ENCODE data around the gene FAM171A1.

Gene FAM171A1

DNA sequence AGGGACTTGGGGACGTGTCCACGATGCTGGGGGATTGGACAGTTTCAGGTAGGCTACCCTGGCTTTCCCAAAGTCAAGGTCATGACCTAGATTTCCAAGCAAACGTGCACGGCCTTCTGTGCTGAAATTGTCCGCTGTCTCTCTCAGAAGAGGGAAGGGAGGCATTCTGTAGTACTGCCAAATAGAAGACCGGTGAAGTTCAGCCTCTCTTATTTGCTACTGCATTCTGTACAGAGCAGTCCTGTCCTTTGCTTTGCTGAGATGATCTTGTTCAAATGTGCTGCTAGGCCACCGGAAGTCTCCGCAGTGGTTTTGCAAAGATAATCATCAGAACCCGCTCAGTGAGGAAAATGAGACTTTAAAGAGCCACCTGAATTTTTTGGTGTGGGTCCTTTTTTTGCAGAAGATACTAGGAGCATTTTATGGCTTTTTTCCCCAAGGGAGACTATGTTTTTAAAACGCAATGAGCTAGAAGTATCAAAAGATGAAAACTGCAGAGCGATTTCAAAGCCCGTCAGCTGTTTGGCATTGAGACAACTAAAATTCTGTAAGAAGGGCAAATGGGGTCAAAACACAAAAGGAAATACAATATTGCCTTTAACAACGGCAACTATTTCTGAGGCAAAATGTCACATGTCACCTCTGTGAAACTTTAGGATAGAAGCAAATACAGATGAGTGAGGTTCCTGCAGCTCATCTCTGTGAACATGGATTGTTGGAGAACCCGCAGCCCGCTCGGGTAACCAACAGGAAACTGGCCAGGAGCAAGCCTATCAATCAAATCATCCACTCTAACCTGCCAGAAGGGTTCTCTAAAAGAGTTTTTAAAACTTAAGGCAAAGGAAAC lies 201.3 kb downstream of the FAM171A1 start:
- H3F3A ChIP-seq (ENCODE audit: low read depth), result peaks cover 22% of the 10 kb centered on the region
- peak overlapping the region; percentile 85 for H3K4me3 ChIP-seq (ENCODE audit: low read length, poor library complexity, severe bottlenecking)
- H3K36me3 ChIP-seq (ENCODE audit: insufficient read depth, low read length), result no peaks in the 10 kb centered on the region
- H3K4me2 ChIP-seq (ENCODE audit: low read depth, low read length, poor library complexity, severe bottlenecking), result peak overlapping the region; percentile 99
- no peaks in the 10 kb centered on the region for H3K27me3 ChIP-seq (ENCODE audit: insufficient read depth, low read length, poor library complexity, severe bottlenecking)
- H3K9me2 ChIP-seq (replicated peaks; ENCODE audit: low read depth, low read length), result no peaks in the 10 kb centered on the region
- no peak for TF ChIP-seq EZH2phosphoT487 (IDR thresholded peaks at IDR 0.05; ENCODE audit: borderline replicate concordance)
- TF ChIP-seq, protein P1, sequence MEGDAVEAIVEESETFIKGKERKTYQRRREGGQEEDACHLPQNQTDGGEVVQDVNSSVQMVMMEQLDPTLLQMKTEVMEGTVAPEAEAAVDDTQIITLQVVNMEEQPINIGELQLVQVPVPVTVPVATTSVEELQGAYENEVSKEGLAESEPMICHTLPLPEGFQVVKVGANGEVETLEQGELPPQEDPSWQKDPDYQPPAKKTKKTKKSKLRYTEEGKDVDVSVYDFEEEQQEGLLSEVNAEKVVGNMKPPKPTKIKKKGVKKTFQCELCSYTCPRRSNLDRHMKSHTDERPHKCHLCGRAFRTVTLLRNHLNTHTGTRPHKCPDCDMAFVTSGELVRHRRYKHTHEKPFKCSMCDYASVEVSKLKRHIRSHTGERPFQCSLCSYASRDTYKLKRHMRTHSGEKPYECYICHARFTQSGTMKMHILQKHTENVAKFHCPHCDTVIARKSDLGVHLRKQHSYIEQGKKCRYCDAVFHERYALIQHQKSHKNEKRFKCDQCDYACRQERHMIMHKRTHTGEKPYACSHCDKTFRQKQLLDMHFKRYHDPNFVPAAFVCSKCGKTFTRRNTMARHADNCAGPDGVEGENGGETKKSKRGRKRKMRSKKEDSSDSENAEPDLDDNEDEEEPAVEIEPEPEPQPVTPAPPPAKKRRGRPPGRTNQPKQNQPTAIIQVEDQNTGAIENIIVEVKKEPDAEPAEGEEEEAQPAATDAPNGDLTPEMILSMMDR (conservative IDR thresholded peaks at IDR 0.05; ENCODE audit: low read length), result no peak
- peak overlapping the region; percentile 94 for H3K9ac ChIP-seq (ENCODE audit: low read depth, low read length, poor library complexity, severe bottlenecking)
- no peaks in the 10 kb centered on the region for H3K9me3 ChIP-seq (ENCODE audit: insufficient read depth, low read depth, low read length)
- H2AFZ ChIP-seq (ENCODE audit: low read length), result peak overlapping the region; percentile 24
- H3K79me2 ChIP-seq (ENCODE audit: insufficient read depth, low read length), result peaks cover 32% of the 10 kb centered on the region
- H4K20me1 ChIP-seq (ENCODE audit: insufficient read depth, low read length, poor library complexity, severe bottlenecking), result peaks cover 22% of the 10 kb centered on the region
- H3K4me1 ChIP-seq (ENCODE audit: insufficient read depth, low read length, poor library complexity, severe bottlenecking), result peaks cover 56% of the 10 kb centered on the region

DNA sequence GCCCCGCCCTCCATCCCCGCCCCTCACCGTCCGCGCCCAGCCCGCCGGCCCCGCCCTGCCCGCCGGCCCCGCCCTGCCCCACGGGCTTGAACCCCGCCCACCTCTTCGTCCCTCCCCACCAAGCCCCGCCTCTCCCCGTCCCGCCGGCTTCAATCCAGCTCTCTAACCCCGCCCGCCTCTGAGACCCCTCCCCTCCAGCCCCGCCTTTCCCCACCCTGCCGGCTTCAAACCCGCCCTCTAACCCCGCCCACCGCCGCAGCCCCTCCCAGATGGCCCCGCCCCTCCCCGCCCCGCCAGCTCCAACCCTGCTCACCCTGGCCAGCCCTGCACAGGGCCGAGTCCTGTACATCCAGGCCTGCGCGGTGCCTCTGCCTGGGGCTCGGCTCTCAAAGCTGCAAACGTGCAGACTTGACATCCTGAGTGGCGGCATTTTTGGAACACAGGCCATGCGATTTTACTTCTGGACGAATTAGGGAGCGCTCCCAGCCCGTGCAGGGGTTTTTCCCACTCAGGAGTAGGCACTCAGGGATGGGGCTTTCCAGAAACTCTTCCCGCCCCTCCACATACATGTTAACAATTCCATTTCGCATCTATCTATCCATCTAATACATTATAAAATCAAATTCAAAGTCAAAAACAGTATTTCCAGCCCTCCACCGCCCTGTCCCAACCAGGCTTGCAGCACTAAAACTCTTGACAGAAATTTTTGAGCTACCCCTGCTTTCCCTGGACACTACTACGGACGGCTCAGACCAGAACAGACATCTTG lies 202.1 kb downstream of the FAM171A1 start:
- no peaks in the 10 kb centered on the region for H3K9me2 ChIP-seq (replicated peaks; ENCODE audit: low read depth, low read length)
- H3K4me3 ChIP-seq (ENCODE audit: low read length, poor library complexity, severe bottlenecking), result peak overlapping the region; percentile 85
- no peaks in the 10 kb centered on the region for H3K9me3 ChIP-seq (ENCODE audit: insufficient read depth, low read depth, low read length)
- peak overlapping the region; percentile 24 for H2AFZ ChIP-seq (ENCODE audit: low read length)
- H3K9ac ChIP-seq (ENCODE audit: low read depth, low read length, poor library complexity, severe bottlenecking), result peak overlapping the region; percentile 94
- peaks cover 22% of the 10 kb centered on the region for H3F3A ChIP-seq (ENCODE audit: low read depth)
- TF ChIP-seq EZH2phosphoT487 (IDR thresholded peaks at IDR 0.05; ENCODE audit: borderline replicate concordance), result no peak
- TF ChIP-seq, protein P1 (conservative IDR thresholded peaks at IDR 0.05; ENCODE audit: low read length), result no peak
- H4K20me1 ChIP-seq (ENCODE audit: insufficient read depth, low read length, poor library complexity, severe bottlenecking), result peaks cover 22% of the 10 kb centered on the region
- H3K36me3 ChIP-seq (ENCODE audit: insufficient read depth, low read length), result no peaks in the 10 kb centered on the region
- no peaks in the 10 kb centered on the region for H3K27me3 ChIP-seq (ENCODE audit: insufficient read depth, low read length, poor library complexity, severe bottlenecking)
- H3K4me2 ChIP-seq (ENCODE audit: low read depth, low read length, poor library complexity, severe bottlenecking), result peak overlapping the region; percentile 99
- peaks cover 40% of the 10 kb centered on the region for H3K79me2 ChIP-seq (ENCODE audit: insufficient read depth, low read length)
- peaks cover 62% of the 10 kb centered on the region for H3K4me1 ChIP-seq (ENCODE audit: insufficient read depth, low read length, poor library complexity, severe bottlenecking)

GRCh38 chr10:15168291-15168785 lies 202.8 kb downstream of the FAM171A1 start, which contains the start of gene NMT2:
Gene NMT2, minus strand, starts transcription at chr10:15168693. Its CDS starts 81 bp downstream, at chr10:15168612.
- Histone ChIP-seq H3K4me3 (ENCODE audit: low read length, poor library complexity, severe bottlenecking) (peak within 1 kb of the TSS; percentile 85), H3K36me3 (ENCODE audit: insufficient read depth, low read length) (no peaks in the 10 kb centered on the region), H3K9me2 (replicated peaks; ENCODE audit: low read depth, low read length) (no peaks in the 10 kb centered on the region), H3K79me2 (ENCODE audit: insufficient read depth, low read length) (peaks cover 47% of the 10 kb centered on the region), H4K20me1 (ENCODE audit: insufficient read depth, low read length, poor library complexity, severe bottlenecking) (peaks cover 25% of the 10 kb centered on the region), H3K27me3 (ENCODE audit: insufficient read depth, low read length, poor library complexity, severe bottlenecking) (no peaks in the 10 kb centered on the region), H3F3A (ENCODE audit: low read depth) (peaks cover 22% of the 10 kb centered on the region), H2AFZ (ENCODE audit: low read length) (peak within 1 kb of the TSS; percentile 91), H3K9me3 (ENCODE audit: insufficient read depth, low read depth, low read length) (no peaks in the 10 kb centered on the region), H3K4me2 (ENCODE audit: low read depth, low read length, poor library complexity, severe bottlenecking) (peak within 1 kb of the TSS; percentile 99), H3K4me1 (ENCODE audit: insufficient read depth, low read length, poor library complexity, severe bottlenecking) (peaks cover 66% of the 10 kb centered on the region), H3K9ac (ENCODE audit: low read depth, low read length, poor library complexity, severe bottlenecking) (peak within 1 kb of the TSS; percentile 94)
- TF ChIP-seq, protein P1 (conservative IDR thresholded peaks at IDR 0.05; ENCODE audit: low read length), result no peak
- no peak for TF ChIP-seq EZH2phosphoT487 (IDR thresholded peaks at IDR 0.05; ENCODE audit: borderline replicate concordance)
